NCI-H146 treated with DMSO at 0.1 percent for 48 hours (cell line): ENCODE measurements around the gene ZBTB7C.

Source experiments
- DNase-seq: peaks from one replicate; lab custom pipeline; 2025; ENCODE audit not compliant: unreplicated experiment; lab: John Stamatoyannopoulos, UW

The ZBTB7C gene

GRCh38 chr18:48326901-48327675 is 82.1 kb downstream of the ZBTB7C start:
- DNase-seq, result no peak

GRCh38 chr18:48325115-48325665 is 84.0 kb downstream of the ZBTB7C start:
- DNase-seq, result no peak

GRCh38 chr18:48324651-48325050 is 84.5 kb downstream of the ZBTB7C start:
- DNase-seq, result no peak

- DNase-seq, result no peak
Measured at GRCh38 chr18:48323151-48323550, 86.0 kb downstream of the ZBTB7C start.

GRCh38 chr18:48321536-48321935 is 87.6 kb downstream of the ZBTB7C start:
- DNase-seq, result no peak

GRCh38 chr18:48321121-48321520 is 88.1 kb downstream of the ZBTB7C start:
- DNase-seq, result no peak

GRCh38 chr18:48320639-48320945 is 88.6 kb downstream of the ZBTB7C start:
- DNase-seq, result no peak

GRCh38 chr18:48319801-48320638 is 89.2 kb downstream of the ZBTB7C start:
- peak; percentile 99 for DNase-seq

- peak; percentile 76 for DNase-seq
Measured at GRCh38 chr18:48318436-48318835, 90.7 kb downstream of the ZBTB7C start.

- no peak for DNase-seq
Measured at GRCh38 chr18:48317781-48318381, 91.3 kb downstream of the ZBTB7C start.

- DNase-seq, result no peak
Measured at GRCh38 chr18:48316177-48316576, 93.0 kb downstream of the ZBTB7C start.

- DNase-seq, result peak; percentile 87
Measured at GRCh38 chr18:48314690-48315089, 94.5 kb downstream of the ZBTB7C start.

- no peak for DNase-seq
Measured at GRCh38 chr18:48313792-48314191, 95.4 kb downstream of the ZBTB7C start.

GRCh38 chr18:48312066-48312465 is 97.1 kb downstream of the ZBTB7C start:
- DNase-seq, result no peak

- no peak for DNase-seq
Measured at GRCh38 chr18:48310999-48311398, 98.2 kb downstream of the ZBTB7C start.

GRCh38 chr18:48310353-48310752 is 98.8 kb downstream of the ZBTB7C start:
- DNase-seq, result no peak

- DNase-seq, result no peak
Measured at GRCh38 chr18:48308755-48309575, 100.2 kb downstream of the ZBTB7C start.

GRCh38 chr18:48308027-48308635 is 101.1 kb downstream of the ZBTB7C start:
- no peak for DNase-seq

GRCh38 chr18:48306838-48307237 is 102.3 kb downstream of the ZBTB7C start:
- no peak for DNase-seq

- DNase-seq, result peak; percentile 90
Measured at GRCh38 chr18:48304906-48305693, 104.1 kb downstream of the ZBTB7C start.
